ENCODE data around the gene RCAN3.

The RCAN3 gene

DNA sequence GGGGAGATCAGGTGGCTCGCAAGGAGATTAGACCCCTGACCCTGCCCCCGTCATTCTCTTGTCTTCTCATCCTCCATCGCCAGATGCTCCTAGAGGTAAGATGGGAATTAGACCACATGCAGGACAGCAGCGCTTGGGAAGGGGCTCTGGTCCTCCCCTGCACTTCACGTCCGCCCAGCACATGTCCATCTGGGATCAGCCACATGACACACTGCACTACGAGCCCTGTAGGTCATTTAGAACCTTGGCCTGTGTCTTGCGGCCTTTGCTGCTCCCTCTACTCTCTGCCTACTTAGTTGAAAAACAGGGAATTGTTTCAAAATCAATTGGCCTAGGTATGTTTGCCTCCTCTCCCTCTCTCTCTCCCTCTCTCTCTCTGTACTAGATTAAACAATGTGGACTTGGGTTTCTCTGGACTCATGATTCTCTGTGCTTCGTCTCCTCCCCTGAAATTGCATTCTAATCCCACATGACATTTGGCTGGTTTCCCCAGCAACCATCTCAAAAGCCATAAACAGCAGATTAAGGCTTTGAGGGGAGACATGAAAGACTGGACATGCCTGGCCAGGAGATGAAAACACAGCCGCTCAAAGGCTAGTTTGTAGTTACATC is 49.4 kb downstream of the RCAN3 start:
- no peak for DNase-seq

DNA sequence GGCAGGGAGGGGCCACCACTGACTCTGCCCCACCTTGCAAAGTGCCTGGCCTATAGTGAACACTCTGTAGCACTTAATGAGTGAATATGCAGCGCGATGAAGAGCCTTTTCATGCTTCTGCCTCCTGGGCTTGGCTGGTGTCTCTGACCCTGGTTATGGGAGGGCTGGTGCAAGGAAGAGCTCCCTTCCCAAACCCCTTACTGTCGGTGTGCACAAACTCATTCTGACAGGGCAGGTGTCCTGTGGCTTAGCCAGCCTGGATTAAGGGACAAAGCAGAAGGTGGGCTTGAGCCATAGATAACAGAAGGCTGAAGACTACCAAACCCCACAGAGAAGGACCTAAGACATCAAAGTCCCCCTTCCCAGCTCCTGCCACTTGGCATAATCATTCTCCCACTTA is 51.3 kb downstream of the RCAN3 start:
- DNase-seq, result no peak

DNA sequence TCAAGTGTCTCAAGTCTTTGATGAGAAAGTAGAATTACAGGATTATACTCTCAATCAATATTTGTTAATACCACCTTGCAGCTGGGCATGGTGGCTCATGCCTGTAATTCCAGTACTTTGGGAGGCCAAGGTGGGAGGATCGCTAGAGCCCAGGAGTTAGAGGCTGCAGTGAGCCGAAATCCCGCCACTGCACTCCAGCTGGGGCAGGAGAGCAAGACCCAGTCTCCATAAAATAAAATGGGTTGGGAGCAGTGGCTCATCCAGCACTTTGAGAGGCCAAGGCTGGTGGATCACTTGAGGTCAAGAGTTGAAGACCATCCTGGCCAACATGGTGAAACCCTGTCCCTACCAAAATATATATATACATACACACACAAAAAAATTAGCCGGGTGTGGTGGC is 52.1 kb downstream of the RCAN3 start:
- DNase-seq, result no peak

DNA sequence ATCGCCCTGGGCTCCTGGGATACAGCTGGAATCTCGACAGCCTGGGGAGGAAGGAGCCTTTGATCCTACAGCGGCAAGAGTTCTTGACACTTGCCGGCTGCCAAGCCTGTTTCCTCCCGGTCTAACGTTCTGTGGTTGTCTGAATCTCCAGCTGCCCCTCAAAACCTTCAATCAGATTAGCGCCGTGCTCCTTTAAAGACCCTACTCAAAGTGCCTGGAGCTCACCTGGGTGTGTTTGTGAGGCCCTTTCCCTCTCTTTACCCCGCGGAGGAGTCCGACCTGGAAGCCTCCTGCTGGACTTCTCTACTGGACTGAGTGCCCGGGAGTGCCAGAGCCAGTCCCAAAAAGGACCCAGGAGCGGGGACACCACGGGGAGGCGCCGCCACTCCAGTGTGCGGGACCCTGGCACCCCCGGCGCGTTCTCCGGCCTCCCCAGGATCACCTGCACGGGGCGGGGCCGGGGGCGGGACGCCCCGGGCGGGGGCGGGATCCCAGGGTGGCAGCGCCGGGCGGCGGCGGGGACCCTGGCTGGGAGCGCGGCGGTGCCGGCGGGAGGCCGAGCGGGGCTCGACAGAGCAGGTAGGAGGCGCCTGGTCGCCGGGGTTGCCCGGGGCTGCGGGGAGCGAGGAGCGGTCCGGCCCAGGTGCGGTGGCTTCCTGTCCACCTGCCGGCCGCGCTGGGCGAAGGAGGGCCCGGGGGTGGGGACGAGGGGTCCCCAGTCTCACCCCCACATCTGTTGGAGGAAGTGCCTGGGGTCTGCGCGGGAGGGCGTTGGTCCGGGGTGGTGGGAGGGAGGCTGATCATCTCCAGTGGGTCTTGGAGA is 53.2 kb downstream of the RCAN3 start, which contains the start of gene NCMAP:
Gene NCMAP (plus strand): TSS at position 497 of the 823 bp plus-strand sequence. CDS start 39,344 bp downstream, outside the sequence.
- DNase-seq, result no peak

DNA sequence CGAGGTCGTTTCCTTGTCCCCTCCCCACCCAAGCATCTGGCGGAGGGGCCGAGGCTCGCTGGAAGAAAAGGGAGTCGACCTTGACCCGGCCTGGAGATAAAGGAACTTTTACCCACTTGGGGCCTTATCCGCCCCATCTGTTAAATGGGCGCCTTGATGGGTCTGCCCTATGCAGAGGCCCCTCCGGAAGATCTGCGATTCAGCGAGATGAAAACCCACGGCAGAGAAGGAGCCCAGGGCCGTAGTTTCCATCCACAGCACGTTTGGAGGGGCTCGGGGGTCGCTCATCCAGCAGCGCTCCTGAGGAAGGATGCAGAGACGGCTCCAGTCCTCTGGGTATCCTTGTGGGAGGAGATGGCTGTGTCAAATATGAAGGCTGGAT is 53.8 kb downstream of the RCAN3 start:
- no peak for DNase-seq

DNA sequence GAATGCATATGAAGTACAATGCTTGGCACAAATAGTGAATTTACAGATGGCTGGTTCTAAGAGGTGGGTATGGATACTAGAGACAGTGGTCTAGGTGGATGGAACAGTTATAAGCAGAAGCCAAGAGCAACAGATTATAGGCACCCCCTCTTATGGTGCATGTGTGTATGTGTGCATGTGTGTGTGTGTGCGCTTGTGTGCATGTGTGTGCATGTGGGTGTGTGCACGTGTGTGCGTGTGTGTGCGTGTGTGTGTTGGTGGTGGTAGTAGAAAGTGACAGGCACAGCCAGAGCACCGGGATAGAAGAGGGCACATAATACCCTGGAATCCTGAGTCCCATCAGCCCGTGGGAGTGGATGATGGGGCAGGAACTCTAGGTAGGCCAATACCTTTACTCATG is 54.6 kb downstream of the RCAN3 start:
- DNase-seq, result no peak

DNA sequence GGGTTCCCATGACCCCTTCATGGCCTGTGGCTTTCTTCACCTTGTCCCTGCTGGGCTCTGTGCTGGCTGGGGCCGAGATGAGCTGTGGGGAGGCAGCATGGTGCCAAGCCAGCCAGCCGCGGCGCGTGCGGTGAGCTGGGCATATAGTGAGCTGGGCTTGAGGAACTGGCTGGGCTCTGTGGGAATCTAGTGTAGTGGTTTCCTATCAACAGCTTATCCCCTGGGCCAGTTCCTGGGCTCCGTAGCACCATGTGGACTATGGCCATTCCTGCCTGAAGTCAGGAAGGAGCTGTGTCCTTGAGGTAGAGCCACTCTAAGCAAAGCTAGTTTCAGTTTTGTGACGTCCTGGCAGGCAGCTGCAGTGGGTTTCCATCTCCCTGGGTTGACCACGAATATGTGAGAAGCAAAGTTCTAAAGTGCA is 55.1 kb downstream of the RCAN3 start:
- no peak for DNase-seq

DNA sequence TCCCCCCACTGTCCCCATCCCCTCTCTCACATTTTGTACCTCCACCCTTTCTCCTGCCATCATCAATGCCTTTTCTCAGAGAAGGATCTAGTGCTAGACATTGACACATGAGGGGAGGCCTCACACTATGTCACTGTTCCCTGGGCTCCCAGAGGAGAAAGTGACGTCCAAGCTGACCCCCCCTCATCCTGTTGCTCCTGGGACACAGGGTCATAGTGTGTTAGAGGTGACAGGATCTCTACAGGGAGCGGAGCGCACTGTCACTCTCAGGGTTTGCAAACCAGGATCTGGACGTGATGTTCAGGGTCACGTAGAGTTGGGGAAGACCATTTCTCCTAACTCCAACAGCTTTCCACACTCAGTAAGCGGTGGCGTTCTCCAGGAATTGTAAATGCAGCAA is 55.8 kb downstream of the RCAN3 start:
- DNase-seq, result no peak

DNA sequence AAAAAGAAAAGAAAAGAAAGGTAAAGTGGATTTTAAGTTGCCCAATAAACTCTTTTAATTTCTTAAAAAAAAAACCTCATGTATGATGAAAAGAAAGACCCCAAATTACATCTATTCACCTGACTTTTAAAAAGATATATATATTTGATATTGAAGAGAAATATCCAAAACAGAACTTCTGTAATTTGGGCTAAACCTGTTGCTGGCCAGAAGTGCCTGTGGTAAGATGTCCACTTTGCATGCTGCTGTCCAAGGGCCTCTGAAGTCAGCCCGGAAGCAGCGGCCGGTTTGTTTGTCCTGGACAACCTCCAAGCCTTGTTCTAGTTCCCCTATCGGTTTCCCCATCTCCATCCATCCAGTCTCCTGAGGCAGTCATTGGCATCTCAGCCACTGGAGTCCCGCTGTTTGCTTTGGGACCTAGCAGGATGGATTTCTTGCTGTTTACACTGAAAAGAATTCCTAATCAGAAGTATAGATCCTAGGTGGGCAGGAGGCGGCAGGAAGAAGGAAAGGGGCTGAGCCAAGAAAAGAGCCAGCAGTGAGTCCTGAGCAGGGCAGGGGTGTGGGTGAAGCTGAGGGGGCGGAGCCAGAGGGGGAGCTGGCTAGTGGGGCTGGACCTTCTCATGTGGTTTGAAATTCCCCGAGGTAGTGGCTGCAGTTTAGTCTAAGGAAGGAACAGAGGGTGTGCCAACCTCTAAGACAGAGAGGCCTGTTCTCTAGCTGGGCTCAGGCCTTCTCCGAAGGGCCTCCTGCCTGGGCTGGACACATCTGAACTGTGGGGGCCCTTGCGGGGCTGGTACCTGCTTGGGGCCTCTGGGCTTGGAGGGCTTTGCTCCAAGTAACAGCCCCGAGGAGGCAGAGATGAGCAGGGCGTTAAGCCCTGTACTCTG is 56.5 kb downstream of the RCAN3 start:
- DNase-seq, result no peak

DNA sequence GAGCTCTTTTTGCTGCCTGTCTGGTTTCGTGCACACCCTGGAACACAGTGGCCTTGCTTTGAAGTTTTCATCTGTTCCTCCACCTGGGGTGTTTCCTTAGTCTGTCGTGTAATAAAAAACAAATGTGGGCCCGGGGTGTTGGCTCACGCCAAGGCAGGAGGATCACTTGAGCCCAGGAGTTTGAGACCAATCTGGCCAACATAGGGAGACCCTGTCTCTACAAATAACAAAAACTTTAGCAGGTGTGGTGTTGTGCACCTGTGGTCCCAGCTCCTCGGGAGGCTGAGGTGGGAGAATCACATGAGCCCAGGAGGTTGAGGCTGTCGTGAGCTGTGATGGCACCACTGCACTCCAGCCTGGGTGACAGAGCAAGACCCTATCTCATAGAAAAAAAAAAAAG is 57.7 kb downstream of the RCAN3 start:
- DNase-seq, result no peak

DNA sequence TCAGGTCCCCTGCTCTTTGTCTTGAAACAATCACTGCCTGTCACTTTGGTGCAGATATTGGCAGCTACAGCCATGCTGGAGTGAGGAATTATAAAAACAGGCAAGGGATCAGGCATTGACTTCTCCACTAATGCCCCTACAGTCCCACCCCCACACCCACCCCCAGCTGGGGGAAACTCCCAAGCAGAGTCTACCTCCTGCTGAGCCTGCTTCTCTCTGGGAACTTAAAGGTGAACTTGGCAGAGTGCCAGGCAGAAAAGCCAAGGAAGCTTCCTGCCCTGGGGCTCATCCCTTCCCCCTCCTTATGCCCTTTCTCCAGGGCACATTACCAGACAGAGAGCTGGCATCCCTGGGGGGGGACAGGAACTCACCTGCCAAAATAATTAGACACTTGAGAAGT is 60.0 kb downstream of the RCAN3 start:
- DNase-seq, result no peak

DNA sequence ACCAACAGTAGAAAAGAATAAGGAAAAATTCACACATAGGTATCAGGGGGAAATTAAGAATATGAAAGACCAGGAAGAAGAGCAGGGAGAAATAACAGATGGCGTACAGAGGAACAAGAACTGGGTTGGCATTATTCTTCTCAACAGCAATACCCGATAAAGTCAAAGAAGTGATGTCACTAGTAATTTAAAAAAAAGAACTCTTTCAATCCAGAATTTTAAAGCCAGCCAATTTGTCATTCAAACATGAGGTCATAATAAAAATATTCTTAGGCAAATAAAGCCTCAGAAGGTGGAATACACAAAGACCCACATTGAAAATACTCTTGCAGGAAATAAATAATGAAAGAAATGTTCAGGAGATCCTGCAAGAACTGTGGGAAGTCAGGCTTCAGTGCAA is 62.1 kb downstream of the RCAN3 start:
- no peak for DNase-seq

DNA sequence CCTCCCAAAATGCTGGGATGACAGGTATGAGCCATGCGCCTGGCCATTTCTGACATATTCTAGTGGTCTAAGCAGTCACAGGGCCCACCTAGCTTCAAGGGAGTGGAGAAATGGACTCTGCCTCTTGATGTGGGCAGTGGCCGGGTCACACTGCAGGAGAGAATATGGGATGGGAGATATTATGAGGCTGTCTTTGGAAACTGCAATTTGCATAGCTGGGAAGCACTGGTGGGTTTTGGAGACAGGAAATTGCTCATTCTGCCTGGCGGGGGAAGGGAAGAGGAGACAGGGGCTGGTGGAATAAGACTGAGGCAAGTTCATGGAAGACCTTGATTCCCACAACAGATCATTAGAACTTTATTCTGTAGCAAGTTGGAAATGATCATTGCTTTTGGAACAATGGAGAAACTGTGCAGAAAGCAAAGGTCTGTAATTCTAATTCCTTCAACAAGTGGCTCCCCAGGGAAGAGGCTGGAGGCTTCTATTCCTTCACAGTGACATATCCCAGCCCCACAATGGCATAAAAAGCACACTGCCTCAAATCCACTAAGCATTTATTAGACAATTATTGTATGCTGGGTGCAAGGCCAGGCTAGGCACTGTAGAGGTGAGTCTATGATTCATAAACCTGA is 63.7 kb downstream of the RCAN3 start:
- no peak for DNase-seq

DNA sequence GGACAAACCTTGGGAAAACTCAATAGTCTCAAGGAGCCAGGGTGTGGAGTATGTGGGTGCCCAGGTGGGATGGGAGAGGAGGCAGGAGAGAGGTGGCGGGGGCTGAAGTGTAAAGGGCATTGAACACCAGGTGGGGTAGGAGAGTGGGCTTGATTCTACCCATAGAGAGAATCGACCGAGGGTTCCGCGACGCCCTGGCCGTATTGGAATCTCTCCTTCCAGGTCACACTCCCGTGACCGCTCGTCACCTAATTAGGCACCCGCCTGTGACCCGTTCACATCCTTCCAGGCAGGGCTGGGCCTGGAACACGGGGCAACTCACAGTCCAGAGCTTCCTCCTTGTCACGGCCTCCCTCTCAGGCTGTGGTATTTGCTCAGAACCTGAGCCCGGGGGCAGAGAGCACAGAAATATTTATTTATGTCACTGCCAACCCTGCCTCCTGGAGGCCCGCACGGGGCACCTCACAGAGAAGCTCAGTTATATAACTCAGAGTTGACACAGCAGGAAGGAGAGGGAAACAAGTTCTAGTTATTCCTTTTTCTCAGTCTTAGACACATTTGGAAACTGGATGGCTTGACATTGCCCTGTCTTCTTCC is 65.3 kb downstream of the RCAN3 start:
- DNase-seq, result no peak

DNA sequence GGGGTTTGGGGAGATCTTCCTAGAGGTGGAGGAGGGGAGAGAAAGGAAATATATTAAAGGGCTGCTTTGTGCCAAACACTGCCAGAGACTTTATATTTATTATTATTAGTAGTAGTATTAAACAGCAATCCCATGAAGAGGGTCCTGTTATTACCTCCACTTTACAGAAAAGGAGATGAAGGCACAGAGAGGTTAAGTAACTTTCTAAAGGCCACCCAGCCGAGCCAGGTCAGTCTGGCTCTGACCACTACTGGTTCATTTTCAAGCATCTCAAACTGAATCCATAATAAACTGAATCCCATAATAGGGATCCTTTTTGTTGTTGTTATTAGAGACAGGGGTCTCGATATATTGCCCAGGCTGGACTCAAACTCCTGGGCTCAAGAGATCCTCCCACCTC is 65.8 kb downstream of the RCAN3 start:
- DNase-seq, result no peak

DNA sequence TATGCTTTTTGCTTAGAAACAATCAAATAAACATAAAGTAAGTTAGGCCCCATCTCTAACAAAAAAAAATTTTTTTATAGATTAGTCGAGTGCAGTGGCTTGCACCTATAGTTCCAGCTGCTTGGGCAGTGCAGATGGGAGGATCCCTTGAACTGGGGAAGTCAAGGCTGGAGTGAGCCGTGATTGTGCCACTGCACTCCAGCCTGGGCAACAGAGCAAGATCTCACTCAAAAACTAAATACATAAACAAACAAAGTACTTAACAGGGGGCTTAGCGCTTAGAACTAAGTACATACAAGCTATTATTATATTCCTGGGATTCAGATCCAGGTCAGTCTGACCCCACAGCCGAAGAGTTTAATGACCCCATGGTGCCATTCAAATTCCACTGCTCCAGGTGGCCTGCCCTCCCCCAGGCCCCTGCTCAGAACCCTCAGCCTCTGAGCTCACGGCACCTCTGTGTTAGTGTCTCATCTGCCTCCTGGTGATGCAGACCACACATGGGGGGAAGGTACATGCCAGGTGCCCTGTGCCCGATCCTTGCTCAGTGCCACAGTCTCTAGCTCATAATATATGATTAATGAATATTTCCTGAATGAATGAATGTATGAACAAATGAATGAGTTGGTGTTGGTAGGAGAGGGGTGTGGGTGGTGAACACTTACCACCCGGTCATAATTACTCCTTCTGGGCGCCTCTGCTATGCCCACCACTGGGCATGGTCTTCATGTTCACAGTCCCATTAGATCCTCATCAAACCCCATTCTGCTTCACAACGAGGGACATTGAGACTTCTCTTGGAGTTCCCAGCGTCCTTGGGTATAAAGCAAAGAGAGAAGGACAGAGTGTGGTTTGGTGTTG is 67.9 kb downstream of the RCAN3 start:
- DNase-seq, result no peak

DNA sequence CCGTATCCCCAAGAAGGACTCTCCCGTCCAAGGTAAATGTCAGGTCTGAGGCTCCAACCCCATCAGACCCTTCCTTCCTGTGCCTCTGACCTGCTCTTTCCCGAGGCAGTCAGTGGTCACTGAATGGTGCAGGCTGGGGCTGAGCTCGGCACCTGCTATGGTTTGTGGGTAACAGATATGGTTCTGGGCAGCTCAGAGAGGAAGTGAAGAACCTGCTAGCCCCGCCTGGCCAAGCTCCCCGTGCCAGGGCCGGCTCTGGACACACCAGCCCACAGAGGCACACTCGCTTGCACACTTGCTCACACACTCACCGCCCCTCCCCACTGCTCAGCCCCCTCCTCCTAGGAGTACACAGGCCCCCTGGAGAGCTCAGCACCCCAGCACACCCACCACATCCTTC is 69.7 kb downstream of the RCAN3 start:
- DNase-seq, result no peak

DNA sequence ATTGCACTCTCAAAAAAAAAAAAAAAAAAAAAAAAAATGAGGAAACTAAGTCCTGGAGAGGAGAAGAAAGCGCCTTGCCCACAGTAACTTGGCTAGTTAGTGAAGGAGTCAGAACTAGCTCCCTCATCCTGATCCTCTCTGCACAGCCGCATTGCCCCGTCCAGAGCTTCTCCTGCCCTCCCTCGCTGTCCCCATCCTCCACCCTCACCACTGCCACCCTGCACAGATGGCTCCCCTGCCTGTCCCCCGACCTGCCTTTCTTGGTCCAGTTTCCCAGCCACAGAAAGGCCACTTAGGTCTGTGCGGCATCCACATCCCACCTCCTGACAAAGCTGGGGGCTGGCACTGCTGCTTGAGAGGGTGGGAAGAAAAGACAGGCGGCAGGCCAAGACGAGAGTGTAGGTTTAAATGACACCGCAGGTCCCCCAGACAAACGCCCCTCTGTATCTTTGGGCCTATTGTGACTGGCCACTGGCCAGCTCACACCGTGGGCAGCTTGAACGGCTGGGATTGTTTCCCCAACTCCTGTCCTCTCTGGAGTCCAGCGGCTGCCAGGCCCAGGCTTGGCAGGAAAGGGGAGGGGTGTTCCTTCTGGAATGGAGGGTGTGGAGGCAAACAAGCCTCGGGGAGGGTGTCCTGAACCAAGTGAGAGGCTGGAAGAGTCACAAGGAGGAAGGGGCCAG is 73.4 kb downstream of the RCAN3 start:
- DNase-seq, result no peak

DNA sequence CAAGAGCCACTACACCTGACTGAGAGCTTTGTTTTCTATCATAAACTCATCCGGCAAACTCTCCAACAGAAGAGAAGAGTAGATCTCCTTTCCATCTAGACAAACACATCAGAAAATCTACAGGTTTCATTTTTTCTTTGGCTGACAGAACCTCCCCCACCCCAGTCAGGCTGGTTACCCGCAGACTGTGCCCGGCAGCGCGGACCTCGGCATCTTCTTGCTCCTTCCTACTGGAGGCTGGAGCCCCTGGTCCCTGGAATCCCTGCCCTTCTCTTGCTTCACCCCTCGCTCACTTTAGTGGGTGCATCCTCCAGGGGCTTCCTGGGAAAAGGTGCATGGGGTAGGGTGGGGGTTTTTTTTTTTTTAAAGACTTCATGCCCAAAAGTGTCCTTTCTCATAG is 76.2 kb downstream of the RCAN3 start:
- no peak for DNase-seq

DNA sequence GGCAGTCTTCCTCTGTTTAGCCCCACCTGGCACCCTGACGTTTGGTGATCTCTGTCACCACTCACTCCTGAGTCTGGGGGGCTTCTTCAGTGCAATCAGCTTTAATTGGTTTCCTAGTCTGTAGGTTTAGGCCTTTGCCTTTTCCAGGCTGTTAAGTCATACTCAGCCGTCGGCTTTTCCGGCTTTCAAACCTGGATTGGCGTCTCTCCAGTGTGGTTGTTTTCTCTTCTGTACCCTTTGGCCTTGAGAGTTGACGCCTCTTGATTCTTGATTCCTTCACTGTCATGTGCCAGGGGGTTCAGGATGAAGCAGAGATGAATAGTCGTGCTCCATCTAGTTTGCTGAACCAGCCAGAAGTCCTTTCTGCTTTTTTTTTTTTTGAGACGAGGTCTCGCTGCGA is 78.1 kb downstream of the RCAN3 start:
- no peak for DNase-seq

DNA sequence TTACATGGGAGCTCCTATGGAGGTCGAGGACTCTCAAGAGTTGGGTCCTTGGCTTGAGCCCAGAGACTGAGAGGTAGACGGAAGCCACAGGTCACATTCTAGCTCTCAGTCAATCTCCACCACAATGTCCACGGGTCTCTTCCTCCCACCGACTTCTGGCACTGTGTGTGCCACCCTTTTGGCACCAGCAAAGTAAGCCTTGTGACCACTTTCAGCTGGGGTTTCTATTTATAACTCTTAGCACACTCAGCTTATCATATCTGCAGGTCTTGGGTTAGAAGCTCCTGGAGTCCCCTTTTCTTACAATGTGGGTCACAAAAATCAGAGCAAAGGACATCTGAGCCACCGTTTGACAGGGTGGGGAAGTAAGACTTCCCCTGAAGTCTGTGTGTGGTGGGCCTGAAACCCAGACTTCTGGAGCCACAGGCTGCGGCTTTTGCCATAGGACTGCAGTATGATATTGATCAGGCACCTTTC is 81.6 kb downstream of the RCAN3 start:
- no peak for DNase-seq

Measured in bone marrow (tissue), 2 donors.